GM19099 (cell line): ENCODE measurements around the gene PHPT1.

Source experiments
- POLR2A ChIP-seq: IDR thresholded peaks from 3 replicates; pipeline ENCODE4 v1.6.1; 2011; ENCODE audit warnings: low read depth; ENCODE audit not compliant: insufficient read length; ENCODE audit errors: extremely low read depth

Gene PHPT1

GRCh38 chr9:136820971-136821825, 28.0 kb upstream of the PHPT1 start:
- TF ChIP-seq POLR2A: no peak

DNA sequence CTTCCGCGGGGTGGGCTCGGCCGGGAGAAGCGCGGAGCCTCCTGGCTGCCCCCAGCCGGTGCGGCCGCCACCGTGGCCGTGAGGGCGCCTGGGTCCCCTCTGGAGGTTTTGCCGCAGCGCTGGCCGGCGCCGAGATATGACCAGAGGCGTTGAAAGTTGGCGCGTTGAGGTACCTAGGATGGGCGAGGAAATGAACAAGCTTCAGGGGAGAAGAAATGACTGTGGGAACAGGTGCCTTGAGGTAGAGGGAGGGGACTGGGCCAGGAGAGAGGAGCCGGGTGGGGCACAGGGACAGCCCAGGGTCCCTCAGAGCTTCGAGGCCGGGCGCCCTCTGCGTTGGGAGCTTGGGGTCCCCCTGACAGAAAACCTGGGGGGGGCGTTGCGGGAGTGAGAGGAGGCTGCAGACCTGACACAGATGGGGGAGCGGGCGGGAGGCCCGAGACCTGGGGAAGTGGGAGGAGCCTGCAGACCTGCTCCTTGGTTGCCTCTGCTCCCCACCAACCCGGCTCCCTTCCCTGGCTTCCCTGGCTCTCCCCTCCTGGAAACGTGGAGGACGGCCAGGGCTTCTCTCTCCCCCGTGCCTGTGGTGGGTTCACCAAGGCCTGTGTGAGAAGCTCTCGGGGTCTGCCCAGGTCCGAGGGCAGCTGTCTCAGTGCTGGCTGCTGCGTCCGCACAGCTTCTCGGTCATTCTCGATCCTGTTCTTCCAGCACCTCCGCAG, 27.2 kb upstream of the PHPT1 start:
- TF ChIP-seq POLR2A: no peak

DNA sequence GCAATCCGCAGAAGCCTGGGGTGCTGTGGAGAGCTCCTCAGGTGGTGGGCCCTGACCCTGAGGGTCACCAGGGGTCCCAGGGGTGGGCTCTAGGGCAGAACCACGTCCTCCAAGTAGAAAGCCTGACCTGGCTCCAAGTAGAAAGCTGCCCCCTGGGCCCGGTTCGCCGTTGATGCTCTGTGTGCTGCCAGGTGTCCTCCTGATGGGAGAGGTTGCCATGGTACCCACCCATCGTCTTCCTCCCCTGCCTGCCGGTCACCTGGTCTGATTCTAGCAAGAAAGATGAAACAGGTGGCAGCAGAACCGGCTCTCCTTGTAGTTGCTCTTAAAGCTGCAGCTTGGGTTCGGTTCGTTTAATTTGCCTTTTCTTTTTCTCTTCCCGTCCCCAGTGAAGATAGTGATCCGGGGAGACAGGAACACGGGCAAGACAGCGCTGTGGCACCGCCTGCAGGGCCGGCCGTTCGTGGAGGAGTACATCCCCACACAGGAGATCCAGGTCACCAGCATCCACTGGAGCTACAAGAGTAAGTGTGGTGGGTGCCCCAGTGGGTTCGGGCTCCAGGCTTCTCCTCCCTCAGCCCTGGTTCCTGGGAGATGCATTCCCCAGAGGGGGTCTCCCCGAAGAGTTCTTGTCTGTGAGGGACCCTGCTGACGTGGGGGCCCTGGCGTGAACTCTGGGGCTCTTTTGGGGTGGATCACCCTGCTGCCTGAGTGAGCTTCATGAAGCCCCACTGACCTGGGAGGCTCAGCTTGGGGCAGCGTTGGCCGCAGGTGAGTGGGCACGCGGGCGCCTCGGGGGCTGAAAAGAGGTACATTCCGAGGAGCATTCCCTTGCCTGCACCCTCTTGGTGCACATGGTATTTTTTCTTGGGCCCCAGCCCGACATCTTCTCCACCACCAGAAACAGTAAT, 25.8 kb upstream of the PHPT1 start:
- TF ChIP-seq POLR2A: no peak

GRCh38 chr9:136824496-136825225, 24.5 kb upstream of the PHPT1 start:
- no peak for TF ChIP-seq POLR2A

DNA sequence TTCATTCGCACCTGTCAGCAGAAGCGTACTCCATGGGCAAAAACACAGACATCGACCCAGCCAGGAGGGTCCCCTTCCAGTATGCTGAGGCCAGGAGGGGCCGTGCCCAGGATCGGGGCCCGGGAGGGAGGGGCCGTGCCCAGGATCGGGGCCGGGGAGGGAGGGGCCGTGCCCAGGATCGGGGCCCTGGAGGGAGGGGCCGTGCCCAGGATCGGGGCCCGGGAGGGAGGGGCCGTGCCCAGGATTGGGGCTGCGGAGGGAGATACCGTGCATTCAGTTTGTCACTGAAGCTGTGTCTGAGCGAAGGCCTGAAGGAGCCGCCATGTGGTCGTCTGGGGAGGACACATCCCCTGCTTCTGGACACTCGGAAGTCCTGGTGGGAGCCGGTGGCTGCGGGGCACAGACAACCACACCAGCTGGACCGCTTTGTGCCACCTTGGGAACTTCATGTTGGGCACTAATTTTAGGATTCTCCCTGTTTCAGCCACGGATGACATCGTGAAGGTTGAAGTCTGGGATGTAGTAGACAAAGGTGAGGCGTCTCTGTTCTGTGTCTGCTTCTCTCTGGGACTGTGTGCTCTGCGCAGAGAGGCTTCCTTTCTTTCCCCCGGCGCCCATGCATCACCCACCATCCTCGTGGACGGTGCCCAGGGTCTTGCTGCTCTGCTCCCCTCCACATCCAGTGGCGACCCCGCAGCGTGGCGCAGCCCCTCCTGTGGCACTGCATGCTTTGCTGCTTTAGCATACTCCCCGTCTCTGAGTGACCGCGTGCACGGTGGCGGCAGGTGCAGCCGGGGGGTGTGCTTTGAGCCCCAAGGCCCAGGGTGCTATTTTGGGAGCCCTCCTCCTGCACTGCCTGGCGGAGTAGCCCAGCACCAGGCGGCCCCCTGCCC, 23.7 kb upstream of the PHPT1 start:
- no peak for TF ChIP-seq POLR2A

GRCh38 chr9:136826188-136826541, 23.0 kb upstream of the PHPT1 start:
- TF ChIP-seq POLR2A: no peak

- no peak for TF ChIP-seq POLR2A
Observed at GRCh38 chr9:136826703-136827582, 22.3 kb upstream of the PHPT1 start.

GRCh38 chr9:136827794-136828473, 21.3 kb upstream of the PHPT1 start:
- no peak for TF ChIP-seq POLR2A

- no peak for TF ChIP-seq POLR2A
Observed at GRCh38 chr9:136828474-136829140, 20.6 kb upstream of the PHPT1 start.

- no peak for TF ChIP-seq POLR2A
Observed at GRCh38 chr9:136829412-136829811, 19.8 kb upstream of the PHPT1 start.

DNA sequence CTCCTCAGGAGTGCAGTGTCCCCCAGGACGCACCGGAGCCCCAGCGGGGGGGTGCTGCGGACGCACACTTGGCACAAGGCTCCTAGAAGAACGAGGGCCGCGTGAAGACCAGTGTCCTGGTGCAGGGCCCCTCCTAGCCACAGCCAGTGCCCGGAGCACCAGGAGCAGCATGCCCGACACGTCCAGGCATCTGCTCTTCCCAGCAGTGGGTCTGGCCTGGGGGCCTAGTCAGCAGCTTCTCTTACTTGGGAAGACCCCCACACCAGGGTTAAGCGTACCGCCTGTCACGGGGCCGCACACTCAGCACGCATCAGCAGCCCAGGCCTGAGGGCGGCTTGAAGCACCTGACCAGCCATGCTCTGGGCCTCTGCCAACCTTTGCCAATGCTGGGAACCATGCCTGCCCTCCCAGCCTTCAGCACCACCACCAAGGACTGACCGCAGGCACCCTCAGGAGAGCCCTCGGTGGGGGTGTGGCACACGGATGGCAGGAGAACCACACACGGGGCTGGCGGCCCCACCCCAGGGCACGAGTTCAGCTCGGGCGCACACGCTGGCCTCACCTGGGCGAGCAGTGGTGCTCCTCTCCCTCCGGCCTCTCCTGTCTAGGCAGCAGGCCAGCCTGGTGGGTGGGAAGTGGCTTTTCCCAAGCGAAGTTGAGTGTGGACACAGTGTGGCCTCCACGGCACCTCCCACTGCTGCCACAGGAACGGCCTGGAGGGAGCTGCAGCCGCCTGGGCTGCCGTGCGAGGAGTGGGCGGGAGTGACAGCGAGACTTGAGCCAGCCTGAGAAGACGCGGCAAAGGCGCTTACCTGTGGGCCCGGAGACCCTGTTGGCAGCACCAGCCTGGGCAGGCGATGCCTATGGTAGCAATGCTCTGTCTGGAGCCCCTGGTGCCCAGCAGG, 19.0 kb upstream of the PHPT1 start:
- TF ChIP-seq POLR2A: no peak
